Fibroblast of the aortic adventitia (primary cell): ENCODE data around the gene STIMATE. TPM values are rescaled to one million over a fixed set of nuclear protein-coding genes. Genes with fewer than 3 reads are reported as not detected.

Experiments
- DNase-seq: peaks from one replicate; pipeline ENCODE4 v3.0.0-alpha.2; 2010; ENCODE audit warnings: low read depth
- H3K4me3 ChIP-seq: 2 replicates; pipeline ENCODE4 v1.5.1; 2011; ENCODE audit warnings: low read depth, mild to moderate bottlenecking, control low read depth, low read length, moderate library complexity
- total RNA-seq: library from RNA; depleted of rRNA; stranded (reverse); fragments of >200 nt; gene quantifications from 2 replicates; pipeline ENCODE4 v1.2.3, GENCODE V29; 2012; ENCODE audit warnings: low replicate concordance
- TF ChIP-seq, protein P1 (sequence below): IDR thresholded peaks from 2 replicates; pipeline ENCODE4 v1.5.1; 2011; ENCODE audit warnings: mild to moderate bottlenecking, low read length, control low read depth, inconsistent platforms; ENCODE audit not compliant: insufficient read depth

STIMATE gene
- total RNA-seq, 1 donor = 13.1 TPM

DNA sequence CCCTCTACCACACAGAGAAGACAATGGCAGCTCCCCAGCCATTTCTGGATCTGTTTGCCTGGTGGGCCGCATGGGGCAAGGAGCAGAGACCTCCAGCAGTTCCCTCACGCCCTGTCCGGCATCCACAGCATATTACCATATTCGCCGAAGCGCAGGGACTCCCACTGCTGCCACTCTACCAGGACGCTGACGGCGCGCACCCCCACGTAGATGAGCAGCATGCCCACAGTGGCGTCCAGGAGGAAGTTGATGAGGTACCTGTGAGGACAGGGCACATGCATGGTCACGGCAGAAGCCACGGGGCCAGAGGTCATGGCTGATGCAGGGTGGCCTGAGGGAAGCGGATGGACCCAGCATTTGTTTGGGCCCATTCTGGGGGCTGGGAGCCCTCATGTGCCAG, 47.7 kb downstream of the STIMATE start:
- no peak overlapping the region for H3K4me3 ChIP-seq
- TF ChIP-seq, protein P1, sequence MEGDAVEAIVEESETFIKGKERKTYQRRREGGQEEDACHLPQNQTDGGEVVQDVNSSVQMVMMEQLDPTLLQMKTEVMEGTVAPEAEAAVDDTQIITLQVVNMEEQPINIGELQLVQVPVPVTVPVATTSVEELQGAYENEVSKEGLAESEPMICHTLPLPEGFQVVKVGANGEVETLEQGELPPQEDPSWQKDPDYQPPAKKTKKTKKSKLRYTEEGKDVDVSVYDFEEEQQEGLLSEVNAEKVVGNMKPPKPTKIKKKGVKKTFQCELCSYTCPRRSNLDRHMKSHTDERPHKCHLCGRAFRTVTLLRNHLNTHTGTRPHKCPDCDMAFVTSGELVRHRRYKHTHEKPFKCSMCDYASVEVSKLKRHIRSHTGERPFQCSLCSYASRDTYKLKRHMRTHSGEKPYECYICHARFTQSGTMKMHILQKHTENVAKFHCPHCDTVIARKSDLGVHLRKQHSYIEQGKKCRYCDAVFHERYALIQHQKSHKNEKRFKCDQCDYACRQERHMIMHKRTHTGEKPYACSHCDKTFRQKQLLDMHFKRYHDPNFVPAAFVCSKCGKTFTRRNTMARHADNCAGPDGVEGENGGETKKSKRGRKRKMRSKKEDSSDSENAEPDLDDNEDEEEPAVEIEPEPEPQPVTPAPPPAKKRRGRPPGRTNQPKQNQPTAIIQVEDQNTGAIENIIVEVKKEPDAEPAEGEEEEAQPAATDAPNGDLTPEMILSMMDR = no peak
- no peak for DNase-seq

DNA sequence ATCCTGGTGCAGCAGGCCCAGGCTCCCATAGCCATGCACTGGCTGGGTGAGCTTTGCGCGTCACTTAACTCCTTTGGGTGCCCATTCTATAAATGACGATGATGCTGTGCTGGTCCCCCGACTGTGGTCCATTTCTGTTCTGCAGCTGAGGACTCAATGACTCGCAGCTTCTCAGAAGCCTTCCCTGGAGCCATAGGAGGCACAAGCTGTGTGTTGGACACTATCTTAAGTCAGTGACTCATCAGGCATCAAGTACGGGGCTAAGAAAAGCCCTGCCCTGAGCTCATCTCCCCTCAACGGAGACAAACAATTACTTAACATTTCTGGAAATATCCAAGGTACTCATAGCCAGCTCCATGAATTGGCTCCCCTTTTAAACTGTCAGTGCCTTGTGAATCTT, 48.7 kb downstream of the STIMATE start:
- DNase-seq = peak; percentile 66
- TF ChIP-seq, protein P1 = no peak
- no peak overlapping the region for H3K4me3 ChIP-seq

DNA sequence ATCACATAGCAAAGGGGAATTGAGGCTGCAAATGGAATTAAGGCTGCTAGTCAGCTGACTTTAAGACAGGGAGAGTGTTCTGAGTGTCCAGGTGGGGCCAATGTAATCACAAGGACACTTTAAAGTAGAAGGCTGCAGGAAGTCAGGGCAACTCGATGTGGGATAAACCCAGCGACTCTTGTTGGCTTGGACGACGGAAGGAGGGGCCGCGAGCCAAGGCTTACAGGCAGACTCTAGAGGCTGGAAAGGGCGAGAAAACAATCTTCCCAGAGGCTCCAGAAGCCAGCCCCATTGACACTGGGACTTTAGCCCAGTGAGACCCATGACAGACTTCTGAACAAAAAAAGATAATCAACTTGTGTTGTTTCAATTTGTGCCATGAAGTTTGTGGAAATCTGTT, 49.6 kb downstream of the STIMATE start:
- TF ChIP-seq, protein P1 = no peak
- no peak overlapping the region for H3K4me3 ChIP-seq

DNA sequence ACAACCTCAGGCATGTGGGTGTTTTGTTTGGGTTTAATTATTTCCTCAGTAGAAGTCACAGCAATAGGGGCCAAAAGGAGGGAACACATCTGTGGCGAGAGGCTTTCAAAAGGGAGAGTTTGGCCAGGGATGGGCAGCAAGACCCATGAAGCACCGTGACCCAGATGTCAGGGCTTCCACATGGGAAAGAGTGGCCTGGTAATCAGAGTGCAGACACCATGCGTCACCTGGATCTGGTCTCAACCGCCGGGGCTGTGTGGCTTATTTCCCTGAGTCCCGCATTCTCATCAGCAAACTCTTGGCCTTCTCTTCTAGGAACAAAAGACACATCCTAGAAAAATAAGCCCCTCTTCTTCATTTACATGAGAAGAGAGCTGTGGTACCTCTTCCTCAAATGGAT, 50.1 kb downstream of the STIMATE start:
- no peak for DNase-seq
- TF ChIP-seq, protein P1 = no peak
- H3K4me3 ChIP-seq = no peak overlapping the region

More for the DNA sequence above, 49.6 kb downstream of the STIMATE start:
- no peak for DNase-seq

DNA sequence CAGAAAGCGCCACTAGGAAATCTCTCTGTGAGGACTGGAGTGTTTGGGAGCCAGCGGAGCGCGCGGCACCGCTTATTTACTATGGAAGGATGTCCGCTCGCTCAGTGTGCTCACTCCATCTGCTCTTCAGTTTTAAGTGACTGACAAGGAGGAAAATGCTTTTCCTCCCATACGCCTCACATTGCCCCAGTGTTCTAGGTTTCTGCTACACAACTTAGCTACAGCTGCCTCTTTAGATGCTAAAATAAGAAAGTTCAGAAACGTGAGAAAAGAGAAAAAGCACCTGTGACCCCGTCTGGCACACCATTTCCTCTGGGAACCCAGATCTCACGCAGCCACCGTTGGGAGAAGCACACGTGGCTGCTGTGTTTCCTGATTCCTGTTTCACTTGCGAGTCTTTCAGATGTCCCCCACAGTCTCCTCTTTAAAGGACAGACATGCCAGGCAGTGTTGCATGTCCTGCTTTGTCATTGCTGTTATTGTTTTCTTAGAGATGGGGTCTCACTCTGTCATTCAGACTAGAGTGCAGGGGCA, 50.8 kb downstream of the STIMATE start:
- H3K4me3 ChIP-seq = no peak overlapping the region
- DNase-seq = no peak
- TF ChIP-seq, protein P1 = no peak

DNA sequence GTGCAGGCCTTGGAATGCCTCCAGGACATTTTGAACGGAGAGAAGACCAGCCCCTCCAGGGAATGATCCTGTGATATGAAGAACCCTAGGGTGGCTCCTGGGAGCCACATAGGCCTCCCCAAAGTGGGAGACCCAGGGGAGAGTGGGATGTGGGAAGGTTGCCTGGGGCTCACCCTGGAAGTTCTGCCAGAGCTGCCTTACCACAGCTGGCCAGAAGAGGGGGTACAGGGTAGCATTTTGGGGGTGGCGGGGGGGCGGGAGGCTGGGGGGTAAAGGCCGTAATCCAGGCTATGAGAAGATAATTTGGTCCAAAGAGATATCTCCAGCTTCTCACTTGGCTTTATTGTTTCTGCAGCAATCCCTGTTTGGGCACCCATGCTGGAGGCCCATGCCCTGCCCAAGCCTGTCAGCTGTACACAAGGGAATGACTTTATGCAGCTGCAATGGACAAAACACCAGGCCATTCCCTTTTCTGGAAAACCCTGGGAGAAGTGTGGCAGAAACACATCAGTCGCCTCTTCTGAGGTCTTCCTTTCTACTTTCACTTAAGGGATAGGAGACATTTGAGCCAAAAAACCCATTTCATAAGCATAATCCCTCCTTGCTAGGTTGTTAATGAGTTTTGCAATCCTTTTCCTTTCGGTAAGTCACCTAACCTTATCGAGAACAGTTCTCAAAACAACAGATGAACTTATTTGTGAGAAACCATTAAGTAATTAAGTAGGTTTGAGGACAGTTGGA, 51.5 kb downstream of the STIMATE start:
- H3K4me3 ChIP-seq = no peak overlapping the region
- TF ChIP-seq, protein P1 = peak; percentile 48
- no peak for DNase-seq
